SU-DHL-6 (cell line): ENCODE results near the gene EPHA6.

ENCODE experiments used
- H2AFZ ChIP-seq: fragments of 200-600 bp; sonication (generic); 2 replicates; pipeline ENCODE4 v1.6.1; 2014; ENCODE audit warnings: low read depth, mild to moderate bottlenecking, moderate library complexity, mixed read lengths, antibody characterized with exemption, low read length; ENCODE audit not compliant: severe bottlenecking
- H3F3A ChIP-seq: fragments of 200-600 bp; shearing (Covaris generic); 2 replicates; pipeline ENCODE4 v1.6.0; 2016; ENCODE audit warnings: antibody characterized with exemption, mild to moderate bottlenecking; ENCODE audit not compliant: insufficient read depth
- H3K27ac ChIP-seq: fragments of 200-600 bp; sonication (generic); 2 replicates; pipeline ENCODE4 v1.5.1; 2016; ENCODE audit warnings: low read depth, mild to moderate bottlenecking, low read length, moderate library complexity, mixed read lengths
- H3K27me3 ChIP-seq: fragments of 200-600 bp; sonication (generic), shearing (Covaris generic); 2 replicates; pipeline ENCODE4 v1.6.0; 2014; ENCODE audit warnings: mild to moderate bottlenecking, low read length
- H3K36me3 ChIP-seq: fragments of 200-600 bp; sonication (generic); 2 replicates; pipeline ENCODE4 v1.6.1; 2014; ENCODE audit warnings: mild to moderate bottlenecking, low read length, mixed read lengths
- H3K4me2 ChIP-seq: fragments of 300-600, 200-600 bp; shearing (Covaris generic), sonication (generic); 2 replicates; pipeline ENCODE4 v1.6.0; 2014; ENCODE audit warnings: low read length, low read depth, mild to moderate bottlenecking; ENCODE audit not compliant: poor library complexity, severe bottlenecking
- H3K4me3 ChIP-seq: fragments of 200-600 bp; sonication (generic); 2 replicates; pipeline ENCODE4 v1.5.1; 2014; ENCODE audit warnings: antibody characterized with exemption, low read length, mild to moderate bottlenecking, mixed read lengths; ENCODE audit not compliant: insufficient read depth, poor library complexity, severe bottlenecking
- H3K79me2 ChIP-seq: fragments of 200-600 bp; sonication (generic); 2 replicates; pipeline ENCODE4 v1.6.1; 2014; ENCODE audit warnings: mild to moderate bottlenecking, low read length, moderate library complexity; ENCODE audit not compliant: insufficient read depth
- H3K9ac ChIP-seq: fragments of 200-600 bp; sonication (generic); 2 replicates; pipeline ENCODE4 v1.7.0; 2014; ENCODE audit warnings: mild to moderate bottlenecking, low read length
- H3K9me2 ChIP-seq: fragments of 200-600 bp; sonication (generic); replicated peaks from 2 replicates; pipeline ENCODE4 v1.6.1; 2014; ENCODE audit warnings: low read length; ENCODE audit not compliant: insufficient read depth
- H3K9me3 ChIP-seq: fragments of 200-600 bp; sonication (generic); 2 replicates; pipeline ENCODE4 v1.6.1; 2014; ENCODE audit warnings: low read length, mixed read lengths; ENCODE audit not compliant: insufficient read depth
- H4K20me1 ChIP-seq: fragments of 200-600 bp; sonication (generic); 2 replicates; pipeline ENCODE4 v1.6.1; 2014; ENCODE audit warnings: low read depth, mild to moderate bottlenecking, antibody characterized with exemption, low read length, moderate library complexity, mixed read lengths
- CTCF ChIP-seq: fragments of 200-600 bp; sonication (generic); IDR thresholded peaks from one replicate; pipeline ENCODE4 v1.5.1; 2017; ENCODE audit warnings: antibody characterized with exemption, mild to moderate bottlenecking, low read length, moderate library complexity; ENCODE audit not compliant: insufficient read depth, poor library complexity, severe bottlenecking
- EZH2phosphoT487 ChIP-seq: fragments of 200-600 bp; sonication (generic), shearing (Covaris generic); conservative IDR thresholded peaks from 2 replicates; pipeline ENCODE4 v1.6.1; 2018; ENCODE audit warnings: mild to moderate bottlenecking, antibody characterized with exemption, low read length, moderate library complexity, mixed read lengths

The EPHA6 gene

GRCh38 chr3:97662264-97662663 is 847.9 kb downstream of the EPHA6 start:
- H3K27me3 ChIP-seq, result no peaks in the 10 kb centered on the region
- no peak overlapping the region for H3K4me3 ChIP-seq
- no peak overlapping the region for H3K4me2 ChIP-seq
- no peaks in the 10 kb centered on the region for H4K20me1 ChIP-seq
- no peak for TF ChIP-seq CTCF
- TF ChIP-seq EZH2phosphoT487, result no peak
- H3K9me3 ChIP-seq, result no peaks in the 10 kb centered on the region
- H3K27ac ChIP-seq, result no peak overlapping the region
- no peak overlapping the region for H3K9ac ChIP-seq
- H3K79me2 ChIP-seq, result no peaks in the 10 kb centered on the region
- no peaks in the 10 kb centered on the region for H3K36me3 ChIP-seq
- H2AFZ ChIP-seq, result no peak overlapping the region
- H3K9me2 ChIP-seq, result no peaks in the 10 kb centered on the region
- no peaks in the 10 kb centered on the region for H3F3A ChIP-seq

GRCh38 chr3:97662762-97663161 is 848.4 kb downstream of the EPHA6 start:
- no peak overlapping the region for H3K27ac ChIP-seq
- no peaks in the 10 kb centered on the region for H4K20me1 ChIP-seq
- no peak for TF ChIP-seq CTCF

GRCh38 chr3:97665896-97666295 is 851.5 kb downstream of the EPHA6 start:
- Histone ChIP-seq H3K27me3 (no peaks in the 10 kb centered on the region), H3K9me2 (no peaks in the 10 kb centered on the region), H3K4me3 (no peak overlapping the region), H4K20me1 (no peaks in the 10 kb centered on the region), H3K79me2 (no peaks in the 10 kb centered on the region), H3K4me2 (no peak overlapping the region), H3F3A (no peaks in the 10 kb centered on the region), H2AFZ (no peak overlapping the region), H3K27ac (no peak overlapping the region), H3K9ac (no peak overlapping the region), H3K9me3 (no peaks in the 10 kb centered on the region), H3K36me3 (no peaks in the 10 kb centered on the region)
- TF ChIP-seq CTCF (no peak), EZH2phosphoT487 (no peak)

More at GRCh38 chr3:97662762-97663161, 848.4 kb downstream of the EPHA6 start:
- Histone ChIP-seq H3K79me2 (no peaks in the 10 kb centered on the region), H3K9me2 (no peaks in the 10 kb centered on the region), H2AFZ (no peak overlapping the region), H3K9ac (no peak overlapping the region), H3K4me3 (no peak overlapping the region), H3K4me2 (no peak overlapping the region), H3K27me3 (no peaks in the 10 kb centered on the region), H3K36me3 (no peaks in the 10 kb centered on the region), H3F3A (no peaks in the 10 kb centered on the region), H3K9me3 (no peaks in the 10 kb centered on the region)

GRCh38 chr3:97670952-97671351 is 856.6 kb downstream of the EPHA6 start:
- H3K9me2 ChIP-seq, result no peaks in the 10 kb centered on the region
- H3K79me2 ChIP-seq, result no peaks in the 10 kb centered on the region
- TF ChIP-seq CTCF (no peak), EZH2phosphoT487 (no peak)
- no peaks in the 10 kb centered on the region for H3K27me3 ChIP-seq
- H3K4me3 ChIP-seq, result no peak overlapping the region
- H3F3A ChIP-seq, result no peaks in the 10 kb centered on the region
- H3K4me2 ChIP-seq, result no peak overlapping the region
- H4K20me1 ChIP-seq, result no peaks in the 10 kb centered on the region
- no peak overlapping the region for H3K27ac ChIP-seq
- H3K9me3 ChIP-seq, result no peaks in the 10 kb centered on the region
- no peak overlapping the region for H3K9ac ChIP-seq
- H3K36me3 ChIP-seq, result no peaks in the 10 kb centered on the region
- H2AFZ ChIP-seq, result no peak overlapping the region
